Fibroblast of mammary gland (primary cell): ENCODE measurements around the gene ARHGEF28.

Experiments used
- DNase-seq: peaks from one replicate; pipeline ENCODE4 v3.0.0-alpha.2; 2010; ENCODE audit warnings: low read depth
- H3K4me3 ChIP-seq: 2 replicates; pipeline ENCODE4 v1.5.1; 2011; ENCODE audit warnings: low read depth, mild to moderate bottlenecking, low read length, moderate library complexity; ENCODE audit not compliant: control insufficient read depth
- TF ChIP-seq, protein P1 (sequence below): conservative IDR thresholded peaks from 2 replicates; pipeline ENCODE4 v1.5.1; 2011; ENCODE audit warnings: low read depth, low read length, inconsistent platforms; ENCODE audit not compliant: control insufficient read depth, insufficient read depth

ARHGEF28 gene

DNA sequence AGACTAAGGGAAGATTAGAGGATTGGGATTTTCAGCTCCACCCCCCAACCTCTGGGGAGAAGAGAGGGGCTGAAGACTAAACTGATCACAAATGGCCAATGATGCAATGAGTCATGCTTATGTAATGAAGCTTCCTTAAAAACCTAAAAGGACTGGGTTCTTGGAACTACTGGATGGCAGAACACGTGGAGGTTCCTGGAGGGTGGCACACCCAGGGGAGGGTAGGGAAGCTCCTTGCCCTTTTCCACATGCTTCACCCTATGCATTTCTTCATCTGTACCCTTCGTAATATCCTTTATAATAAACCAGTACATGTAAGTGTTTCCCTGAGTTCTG is 48.6 kb downstream of the ARHGEF28 start:
- TF ChIP-seq, protein P1, sequence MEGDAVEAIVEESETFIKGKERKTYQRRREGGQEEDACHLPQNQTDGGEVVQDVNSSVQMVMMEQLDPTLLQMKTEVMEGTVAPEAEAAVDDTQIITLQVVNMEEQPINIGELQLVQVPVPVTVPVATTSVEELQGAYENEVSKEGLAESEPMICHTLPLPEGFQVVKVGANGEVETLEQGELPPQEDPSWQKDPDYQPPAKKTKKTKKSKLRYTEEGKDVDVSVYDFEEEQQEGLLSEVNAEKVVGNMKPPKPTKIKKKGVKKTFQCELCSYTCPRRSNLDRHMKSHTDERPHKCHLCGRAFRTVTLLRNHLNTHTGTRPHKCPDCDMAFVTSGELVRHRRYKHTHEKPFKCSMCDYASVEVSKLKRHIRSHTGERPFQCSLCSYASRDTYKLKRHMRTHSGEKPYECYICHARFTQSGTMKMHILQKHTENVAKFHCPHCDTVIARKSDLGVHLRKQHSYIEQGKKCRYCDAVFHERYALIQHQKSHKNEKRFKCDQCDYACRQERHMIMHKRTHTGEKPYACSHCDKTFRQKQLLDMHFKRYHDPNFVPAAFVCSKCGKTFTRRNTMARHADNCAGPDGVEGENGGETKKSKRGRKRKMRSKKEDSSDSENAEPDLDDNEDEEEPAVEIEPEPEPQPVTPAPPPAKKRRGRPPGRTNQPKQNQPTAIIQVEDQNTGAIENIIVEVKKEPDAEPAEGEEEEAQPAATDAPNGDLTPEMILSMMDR = no peak
- no peak overlapping the region for H3K4me3 ChIP-seq
- peak; percentile 37 for DNase-seq

DNA sequence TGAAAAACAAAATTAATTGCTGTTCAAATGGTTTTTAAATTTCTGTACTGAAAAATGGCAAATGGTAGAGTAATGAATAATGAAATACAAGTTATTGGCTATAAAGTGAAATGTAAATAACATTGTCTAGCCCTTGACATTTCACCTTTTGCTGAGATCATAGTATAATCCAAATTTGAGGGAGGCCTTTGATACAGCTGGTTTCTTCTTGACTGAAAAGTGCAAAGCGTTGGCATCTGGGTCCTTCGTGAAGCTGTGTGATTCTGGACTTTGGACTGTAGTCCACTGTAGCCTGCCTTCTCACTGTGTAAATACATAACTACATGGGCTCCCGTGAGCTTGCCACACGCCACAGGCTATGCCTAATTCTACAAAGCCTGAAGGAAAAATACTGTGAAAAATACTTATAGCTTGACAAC is 52.3 kb downstream of the ARHGEF28 start:
- H3K4me3 ChIP-seq = no peak overlapping the region
- TF ChIP-seq, protein P1 = no peak
- DNase-seq = no peak

DNA sequence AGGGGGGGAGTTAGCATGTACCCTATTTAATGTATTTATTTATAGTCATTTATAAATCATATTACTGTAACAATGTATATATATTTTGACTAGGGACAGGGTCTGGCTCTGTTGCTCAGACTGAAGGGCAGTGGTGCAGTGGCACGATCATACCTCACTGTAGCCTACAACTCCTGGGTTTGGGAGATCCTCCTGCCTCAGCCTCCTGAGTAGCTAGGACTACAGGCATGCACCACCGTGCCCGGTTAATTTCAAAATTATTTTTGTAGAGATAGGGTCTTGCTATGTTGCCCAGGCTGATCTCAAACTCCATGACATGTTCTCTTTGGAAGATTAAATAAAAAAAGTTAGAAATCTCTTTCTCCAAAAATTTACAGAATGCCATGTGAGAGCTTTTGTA is 52.8 kb downstream of the ARHGEF28 start:
- H3K4me3 ChIP-seq = no peak overlapping the region
- no peak for DNase-seq
- TF ChIP-seq, protein P1 = no peak

DNA sequence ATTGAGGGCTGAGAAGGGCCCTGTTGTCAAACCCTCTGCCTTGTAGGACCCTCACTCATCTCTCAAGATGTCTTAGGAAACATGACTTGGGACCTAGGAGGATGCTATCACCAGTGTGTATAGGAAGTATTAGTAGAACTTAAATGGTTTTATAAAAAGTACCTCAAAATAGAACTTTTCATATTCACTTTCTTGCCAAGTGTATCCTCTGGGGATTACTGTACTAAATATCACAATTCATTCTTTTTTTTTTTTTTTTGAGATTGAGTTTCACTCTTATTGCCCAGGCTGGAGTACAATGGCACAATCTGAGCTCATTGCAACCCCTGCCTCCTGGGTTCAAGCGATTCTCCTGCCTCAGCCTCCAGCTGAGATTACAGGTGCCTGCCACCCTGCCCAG is 56.2 kb downstream of the ARHGEF28 start:
- DNase-seq = peak; percentile 36
- no peak overlapping the region for H3K4me3 ChIP-seq
- TF ChIP-seq, protein P1 = no peak

DNA sequence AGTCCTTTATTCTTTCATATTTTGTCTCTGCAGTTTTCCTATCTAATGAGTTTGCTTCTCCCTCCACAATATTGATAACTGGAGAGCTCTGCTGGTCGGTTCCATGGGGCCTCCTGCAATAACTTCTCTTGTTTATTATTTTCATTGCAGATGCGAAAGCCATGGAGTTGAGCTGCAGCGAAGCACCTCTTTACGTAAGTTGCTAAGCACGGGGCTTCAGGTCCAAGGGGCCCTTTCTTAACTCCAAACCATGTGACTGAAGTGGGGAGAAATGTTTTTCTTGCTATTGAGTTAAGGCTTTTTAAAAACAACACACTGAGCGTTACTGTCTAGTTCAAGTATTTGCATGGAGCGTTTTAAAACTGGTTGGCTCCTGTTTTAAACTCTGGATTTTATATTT is 58.7 kb downstream of the ARHGEF28 start:
- TF ChIP-seq, protein P1 = no peak
- H3K4me3 ChIP-seq = no peak overlapping the region
- no peak for DNase-seq

DNA sequence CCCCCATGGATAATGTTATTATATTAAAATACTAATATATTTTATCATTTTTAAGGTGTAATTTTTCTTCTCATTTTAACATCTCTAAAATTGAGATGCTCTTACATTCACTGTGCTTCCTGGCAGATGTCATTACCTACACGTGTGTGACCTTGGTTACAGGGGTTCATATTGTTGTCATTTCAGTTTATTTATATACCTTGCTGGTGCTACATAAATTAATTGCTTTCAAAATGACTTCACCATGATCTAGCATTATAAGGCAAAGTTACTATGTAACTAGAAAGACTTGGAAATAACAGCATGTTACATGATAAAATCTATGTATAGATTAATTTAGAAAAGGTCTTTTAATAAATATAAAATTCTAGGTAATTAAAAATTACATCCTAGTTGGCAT is 60.9 kb downstream of the ARHGEF28 start:
- H3K4me3 ChIP-seq = no peak overlapping the region
- DNase-seq = no peak
- TF ChIP-seq, protein P1 = no peak

DNA sequence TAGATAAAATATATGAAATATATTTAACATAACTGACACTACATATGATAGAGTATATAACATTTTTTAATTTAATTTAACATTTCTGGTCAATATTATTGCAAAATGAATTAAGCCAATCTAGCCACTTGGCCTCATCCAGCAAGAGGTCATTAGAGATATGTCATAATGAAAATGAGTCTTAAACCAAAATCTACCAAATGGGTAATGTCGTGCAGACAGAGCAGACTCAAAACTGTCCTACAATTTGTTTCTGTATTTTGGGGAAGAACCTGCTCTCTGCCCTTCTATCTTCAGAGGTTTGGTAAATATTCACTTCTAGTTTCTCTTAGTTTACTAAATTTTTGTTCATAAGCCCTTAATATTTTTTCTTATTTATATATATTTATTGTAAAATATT is 61.4 kb downstream of the ARHGEF28 start:
- TF ChIP-seq, protein P1 = no peak
- H3K4me3 ChIP-seq = no peak overlapping the region
- no peak for DNase-seq
